ENCODE data around the gene SNCG.
A peak's percentile ranks its signal among the peaks of the same experiment; 100 is the strongest.

The SNCG gene

GRCh38 chr10:86956848-86957448 is 1.5 kb upstream of the SNCG start:
- H3K27me3 ChIP-seq = no peaks in the 10 kb centered on the region
- peak overlapping the region; percentile 20 to 32 for H3K4me3 ChIP-seq
- intact Hi-C loops (cut with DNase I; ENCODE audit: low total_unique reads) = no loop called here
- peak overlapping the region; percentile 91 to 94 for H3K27ac ChIP-seq
- peaks cover 0 to 6% (median 0%) of the 10 kb centered on the region in 3 donors for H3K36me3 ChIP-seq
- TF ChIP-seq, protein P1, sequence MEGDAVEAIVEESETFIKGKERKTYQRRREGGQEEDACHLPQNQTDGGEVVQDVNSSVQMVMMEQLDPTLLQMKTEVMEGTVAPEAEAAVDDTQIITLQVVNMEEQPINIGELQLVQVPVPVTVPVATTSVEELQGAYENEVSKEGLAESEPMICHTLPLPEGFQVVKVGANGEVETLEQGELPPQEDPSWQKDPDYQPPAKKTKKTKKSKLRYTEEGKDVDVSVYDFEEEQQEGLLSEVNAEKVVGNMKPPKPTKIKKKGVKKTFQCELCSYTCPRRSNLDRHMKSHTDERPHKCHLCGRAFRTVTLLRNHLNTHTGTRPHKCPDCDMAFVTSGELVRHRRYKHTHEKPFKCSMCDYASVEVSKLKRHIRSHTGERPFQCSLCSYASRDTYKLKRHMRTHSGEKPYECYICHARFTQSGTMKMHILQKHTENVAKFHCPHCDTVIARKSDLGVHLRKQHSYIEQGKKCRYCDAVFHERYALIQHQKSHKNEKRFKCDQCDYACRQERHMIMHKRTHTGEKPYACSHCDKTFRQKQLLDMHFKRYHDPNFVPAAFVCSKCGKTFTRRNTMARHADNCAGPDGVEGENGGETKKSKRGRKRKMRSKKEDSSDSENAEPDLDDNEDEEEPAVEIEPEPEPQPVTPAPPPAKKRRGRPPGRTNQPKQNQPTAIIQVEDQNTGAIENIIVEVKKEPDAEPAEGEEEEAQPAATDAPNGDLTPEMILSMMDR (IDR thresholded peaks at IDR 0.05) = no peak
- no peaks in the 10 kb centered on the region for H3K9me3 ChIP-seq
- peaks cover 15 to 91% (median 83%) of the 10 kb centered on the region in 4 donors for H3K4me1 ChIP-seq
- DNase-seq = peak in 1 of 2 donors; percentile 79

DNA sequence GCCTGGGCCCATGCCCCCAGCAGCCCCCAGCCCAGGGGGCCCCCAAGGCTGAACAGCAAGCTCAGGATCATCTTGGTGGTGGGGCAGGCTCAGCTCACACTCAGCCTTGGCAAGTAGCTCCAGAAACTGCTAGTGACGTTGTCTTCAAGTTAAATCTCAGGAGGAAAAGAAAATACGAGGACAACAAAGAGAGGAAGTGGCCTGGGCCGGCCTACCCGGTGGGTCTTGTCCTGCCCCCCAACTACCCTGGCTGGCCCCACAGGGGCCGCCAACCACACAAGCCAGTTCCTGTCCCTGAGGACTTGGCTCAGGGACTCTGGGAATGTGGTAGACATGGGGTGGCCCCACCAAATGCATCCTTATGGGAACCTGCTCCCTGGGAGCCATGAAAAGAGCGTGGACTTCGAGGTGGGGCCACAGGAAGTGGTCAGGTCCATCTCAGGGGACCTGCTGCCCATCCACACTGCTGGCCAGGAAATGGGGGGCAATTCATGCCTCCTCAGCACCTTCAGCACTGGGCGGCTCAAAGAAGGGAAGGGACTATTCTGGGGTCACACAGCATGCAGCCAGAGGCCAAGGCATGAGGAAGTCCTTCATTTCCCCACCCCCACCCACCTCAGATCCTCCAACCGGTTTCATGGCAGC is 806 bp upstream of the SNCG start, which contains the start of gene MMRN2:
Gene MMRN2, minus strand, starts transcription at position 145 of the 645 bp plus-strand sequence. Its CDS starts 74 bp downstream, at position 71.
- H3K4me3 ChIP-seq = peak within 1 kb of the TSS; percentile 49 to 50
- H3K27me3 ChIP-seq = no peaks in the 10 kb centered on the region
- H3K36me3 ChIP-seq = peaks cover 0 to 6% (median 0%) of the 10 kb centered on the region in 3 donors
- DNase-seq = peak in 1 of 2 donors; percentile 77
- peaks cover 15 to 84% (median 83%) of the 10 kb centered on the region in 4 donors for H3K4me1 ChIP-seq
- intact Hi-C loops (cut with DNase I; ENCODE audit: low total_unique reads) = no loop called here
- TF ChIP-seq, protein P1 (IDR thresholded peaks at IDR 0.05) = no peak
- H3K27ac ChIP-seq = peak within 1 kb of the TSS; percentile 91 to 94
- H3K9me3 ChIP-seq = no peaks in the 10 kb centered on the region

- Histone ChIP-seq H3K4me3 (peak overlapping the region; percentile 49 to 50), H3K36me3 (peaks cover 0 to 6% (median 0%) of the 10 kb centered on the region in 3 donors), H3K27me3 (no peaks in the 10 kb centered on the region), H3K27ac (peak overlapping the region; percentile 91 to 94), H3K9me3 (no peaks in the 10 kb centered on the region), H3K4me1 (peaks cover 7 to 79% (median 76%) of the 10 kb centered on the region in 4 donors)
- DNase-seq = peak; percentile 68 to 88
- TF ChIP-seq, protein P1 (IDR thresholded peaks at IDR 0.05) = no peak
- intact Hi-C loops (cut with DNase I; ENCODE audit: low total_unique reads) = no loop called here
These were observed 720 bp downstream of the SNCG start for GRCh38 chr10:86958901-86959736.

GRCh38 chr10:86959737-86960002 is 1.3 kb downstream of the SNCG start:
- Histone ChIP-seq H3K27ac (peak overlapping the region; percentile 91 to 94), H3K9me3 (no peaks in the 10 kb centered on the region), H3K4me3 (peak overlapping the region; percentile 49 to 50), H3K4me1 (peaks cover 5 to 79% (median 77%) of the 10 kb centered on the region in 4 donors), H3K27me3 (no peaks in the 10 kb centered on the region), H3K36me3 (peaks cover 0 to 6% (median 0%) of the 10 kb centered on the region in 3 donors)
- DNase-seq = peak in 1 of 2 donors; percentile 19
- intact Hi-C loops (cut with DNase I; ENCODE audit: low total_unique reads) = loop anchor here (10.0 kb wide), 1 partner anchor 135 kb away; the partner anchor contains the start of genes GLUD1 and SHLD2
- TF ChIP-seq, protein P1 (IDR thresholded peaks at IDR 0.05) = no peak

GRCh38 chr10:86960003-86960862 is 1.8 kb downstream of the SNCG start:
- intact Hi-C loops (cut with DNase I; ENCODE audit: low total_unique reads) = loop anchor here (10.0 kb wide), 1 partner anchor 135 kb away; the partner anchor contains the start of genes GLUD1 and SHLD2
- Histone ChIP-seq H3K4me3 (peak overlapping the region; percentile 49 to 50), H3K27ac (peak overlapping the region; percentile 91 to 94), H3K27me3 (no peaks in the 10 kb centered on the region), H3K9me3 (no peaks in the 10 kb centered on the region), H3K4me1 (peaks cover 5 to 78% (median 74%) of the 10 kb centered on the region in 4 donors), H3K36me3 (peaks cover 0 to 6% (median 0%) of the 10 kb centered on the region in 3 donors)
- TF ChIP-seq, protein P1 (IDR thresholded peaks at IDR 0.05) = peak; percentile 99
- DNase-seq = peak; percentile 50 to 84
